H9 (cell line): ENCODE measurements around the gene IGLL5. TPM values are rescaled to one million over a fixed set of nuclear protein-coding genes. Genes with fewer than 3 reads are reported as not detected.

Experiments used
- DNase-seq: peaks from one replicate; pipeline ENCODE4 v3.0.0-alpha.2; 2017
- H2AFZ ChIP-seq: one replicate; pipeline ENCODE4 v1.6.1; 2013; ENCODE audit warnings: mild to moderate bottlenecking, low read length, control low read depth, moderate library complexity
- H2AK5ac ChIP-seq: 2 replicates; pipeline ENCODE4 v1.6.1; 2013; ENCODE audit warnings: low read length, control low read depth, mixed read lengths; ENCODE audit not compliant: insufficient read length
- H2BK120ac ChIP-seq: one replicate; pipeline ENCODE4 v1.6.1; 2013; ENCODE audit warnings: low read depth, mild to moderate bottlenecking, low read length, control low read depth, inconsistent platforms; ENCODE audit not compliant: poor library complexity, severe bottlenecking
- H2BK12ac ChIP-seq: 2 replicates; pipeline ENCODE4 v1.6.1; 2013; ENCODE audit warnings: low read length, control low read depth, mixed read lengths, low read depth; ENCODE audit not compliant: insufficient read length
- H2BK15ac ChIP-seq: 2 replicates; pipeline ENCODE4 v1.6.1; 2013; ENCODE audit warnings: low read depth, low read length, control low read depth
- H2BK20ac ChIP-seq: one replicate; pipeline ENCODE4 v1.6.1; 2013; ENCODE audit warnings: low read depth, mild to moderate bottlenecking, low read length, control low read depth, inconsistent platforms; ENCODE audit not compliant: poor library complexity, severe bottlenecking
- H2BK5ac ChIP-seq: 2 replicates; pipeline ENCODE4 v1.6.1; 2013; ENCODE audit warnings: low read length, control low read depth, mixed read lengths; ENCODE audit not compliant: insufficient read length
- H3K14ac ChIP-seq: 2 replicates; pipeline ENCODE4 v1.6.1; 2013; ENCODE audit warnings: low read length, control low read depth; ENCODE audit not compliant: insufficient read depth
- H3K18ac ChIP-seq: 2 replicates; pipeline ENCODE4 v1.6.1; 2013; ENCODE audit warnings: low read depth, mild to moderate bottlenecking, mixed read lengths, low read length, control low read depth; ENCODE audit not compliant: insufficient read length
- H3K23ac ChIP-seq: 2 replicates; pipeline ENCODE4 v1.6.1; 2013; ENCODE audit warnings: low read length, control low read depth, mixed read lengths, low read depth; ENCODE audit not compliant: insufficient read length
- H3K23me2 ChIP-seq: 2 replicates; pipeline ENCODE4 v1.6.1; 2013; ENCODE audit warnings: low read depth, mild to moderate bottlenecking, mixed read lengths, low read length, control low read depth; ENCODE audit not compliant: insufficient read length, poor library complexity, severe bottlenecking
- H3K27ac ChIP-seq: 2 replicates; pipeline ENCODE4 v1.5.1; 2013; ENCODE audit warnings: low read length, control low read depth, mixed read lengths, low read depth; ENCODE audit not compliant: insufficient read length
- H3K27me3 ChIP-seq: 2 replicates; pipeline ENCODE4 v1.6.1; 2013; ENCODE audit warnings: low read length, control low read depth, inconsistent platforms; ENCODE audit not compliant: insufficient read depth
- H3K4ac ChIP-seq: 2 replicates; pipeline ENCODE4 v1.6.1; 2013; ENCODE audit warnings: low read depth, mild to moderate bottlenecking, control low read depth, inconsistent platforms, low read length, moderate library complexity
- H3K4me1 ChIP-seq: 2 replicates; pipeline ENCODE4 v1.6.1; 2013; ENCODE audit warnings: low read length, control low read depth, inconsistent platforms; ENCODE audit not compliant: insufficient read depth
- H3K4me2 ChIP-seq: 2 replicates; pipeline ENCODE4 v1.6.1; 2013; ENCODE audit warnings: low read length, control low read depth, mixed read lengths; ENCODE audit not compliant: insufficient read length, insufficient read depth
- H3K56ac ChIP-seq: 2 replicates; pipeline ENCODE4 v1.6.1; 2013; ENCODE audit warnings: low read depth, mild to moderate bottlenecking, mixed read lengths, low read length, control low read depth; ENCODE audit not compliant: insufficient read length
- H3K79me1 ChIP-seq: 2 replicates; pipeline ENCODE4 v1.6.1; 2013; ENCODE audit warnings: low read depth, mild to moderate bottlenecking, moderate library complexity, low read length, control low read depth, inconsistent platforms; ENCODE audit not compliant: insufficient read depth, poor library complexity, severe bottlenecking
- H3K79me2 ChIP-seq: 2 replicates; pipeline ENCODE4 v1.6.1; 2013; ENCODE audit warnings: low read length, control low read depth, inconsistent platforms; ENCODE audit not compliant: insufficient read depth
- H3K9ac ChIP-seq: 2 replicates; pipeline ENCODE4 v1.6.1; 2013; ENCODE audit warnings: low read length, control low read depth, mixed read lengths; ENCODE audit not compliant: insufficient read length; ENCODE audit errors: extremely low read depth
- H3K9me3 ChIP-seq: one replicate; pipeline ENCODE4 v1.6.1; 2013; ENCODE audit warnings: low read depth, low read length, inconsistent platforms; ENCODE audit not compliant: control insufficient read depth
- H3T11ph ChIP-seq: one replicate; pipeline ENCODE4 v1.6.1; 2013; ENCODE audit warnings: mild to moderate bottlenecking, low read length, control low read depth, inconsistent platforms
- H4K20me1 ChIP-seq: one replicate; pipeline ENCODE4 v1.6.1; 2013; ENCODE audit not compliant: control insufficient read depth, insufficient read length, insufficient read depth
- H4K5ac ChIP-seq: 2 replicates; pipeline ENCODE4 v1.6.1; 2013; ENCODE audit warnings: low read depth, mild to moderate bottlenecking, mixed read lengths, low read length, control low read depth; ENCODE audit not compliant: insufficient read length
- H4K8ac ChIP-seq: replicated peaks from 2 replicates; pipeline ENCODE4 v1.6.1; 2013; ENCODE audit warnings: low read length, control low read depth, mixed read lengths, low read depth; ENCODE audit not compliant: insufficient read length
- H4K91ac ChIP-seq: 2 replicates; pipeline ENCODE4 v1.6.1; 2013; ENCODE audit warnings: low read depth, mild to moderate bottlenecking, moderate library complexity, mixed read lengths, low read length, control low read depth; ENCODE audit not compliant: insufficient read length
- H3K27ac Mint-ChIP-seq, 3 experiments: 2 replicates in 2 of 3; 3 replicates in 1 of 3; pipeline ENCODE4 v1.8.0; 2020 to 2021; ENCODE audit warnings: mixed read lengths in 3 of 3, mild to moderate bottlenecking in 1 of 3, moderate library complexity in 1 of 3
- H3K27me3 Mint-ChIP-seq: 2 replicates; pipeline ENCODE4 v1.8.0; 2021; ENCODE audit warnings: low read depth, mild to moderate bottlenecking, moderate library complexity, mixed read lengths
- H3K36me3 Mint-ChIP-seq, 3 experiments: 2 replicates in 2 of 3; 3 replicates in 1 of 3; pipeline ENCODE4 v1.8.0; 2020 to 2021; ENCODE audit warnings: low read depth in 3 of 3, mixed read lengths in 3 of 3; ENCODE audit not compliant: insufficient read depth in 1 of 3
- H3K4me1 Mint-ChIP-seq, 2 experiments: 2 replicates each; pipeline ENCODE4 v1.8.0; 2020; ENCODE audit warnings: mixed read lengths in 2 of 2
- H3K4me3 Mint-ChIP-seq, 2 experiments: 2 replicates in 1 of 2; 3 replicates in 1 of 2; pipeline ENCODE4 v1.8.0; 2020 to 2021; ENCODE audit warnings: mild to moderate bottlenecking in 2 of 2, mixed read lengths in 2 of 2, moderate library complexity in 1 of 2
- H3K9me3 Mint-ChIP-seq, 2 experiments: 2 replicates in 1 of 2; 3 replicates in 1 of 2; pipeline ENCODE4 v1.8.0; 2020; ENCODE audit warnings: mild to moderate bottlenecking in 2 of 2, mixed read lengths in 2 of 2, moderate library complexity in 1 of 2
- CTCF ChIP-seq: fragments of 200-600 bp; sonication (generic); conservative IDR thresholded peaks from 3 replicates; pipeline ENCODE4 v1.8.0; 2021; ENCODE audit warnings: antibody characterized with exemption, mild to moderate bottlenecking
- WGBS: extraction: QIAGEN DNeasy Blood & Tissue Kit; methylation state at CpG from one replicate; pipeline ENCODE4 v1.1.7; 2013; ENCODE audit warnings: missing lambda C conversion rate, low lambda C conversion rate, mixed read lengths; ENCODE audit not compliant: insufficient read length; ENCODE audit errors: extremely low coverage; 5-methylcytosine and 5-hydroxymethylcytosine counted together
- total RNA-seq: library from RNA; stranded (reverse); gene quantifications from 2 replicates; pipeline ENCODE4 v1.2.1, GENCODE V29; 2021

IGLL5 gene
- total RNA-seq, 1 experiment from 2014 or later: not detected

GRCh38 chr22:22914726-22915669 lies 27.4 kb downstream of the IGLL5 start:
- no peak overlapping the region for H3K23ac ChIP-seq
- H2BK12ac ChIP-seq: no peak overlapping the region
- H3K9me3 Mint-ChIP-seq: peaks cover 0 to 3% of the 10 kb centered on the region in 2 experiments; a peak in 2 of 5 replicates
- no peak for DNase-seq
- H3K4me1 ChIP-seq: no peaks in the 10 kb centered on the region
- no peak overlapping the region for H2AK5ac ChIP-seq
- H3K9me3 ChIP-seq: no peaks in the 10 kb centered on the region
- H4K5ac ChIP-seq: no peak overlapping the region
- no peak overlapping the region; a peak in 1 of 7 replicates for H3K27ac Mint-ChIP-seq
- no peak overlapping the region for H2AFZ ChIP-seq
- no peak overlapping the region for H3T11ph ChIP-seq
- no peak overlapping the region for H3K56ac ChIP-seq
- no peaks in the 10 kb centered on the region for H3K79me2 ChIP-seq
- H2BK15ac ChIP-seq: no peak overlapping the region
- H3K4me1 Mint-ChIP-seq: no peaks in the 10 kb centered on the region
- no peaks in the 10 kb centered on the region for H3K36me3 Mint-ChIP-seq
- no peak overlapping the region for H2BK5ac ChIP-seq
- no peak overlapping the region for H3K18ac ChIP-seq
- H3K27ac ChIP-seq: no peak overlapping the region
- H3K4ac ChIP-seq: no peak overlapping the region
- no peak overlapping the region for H2BK20ac ChIP-seq
- no peak overlapping the region for H4K8ac ChIP-seq
- no peak overlapping the region for H3K4me3 Mint-ChIP-seq
- H3K79me1 ChIP-seq: no peaks in the 10 kb centered on the region
- H3K27me3 ChIP-seq: peaks cover 8% of the 10 kb centered on the region; the same call in 1 of the 2 replicates
- H3K9ac ChIP-seq: no peak overlapping the region
- no peak overlapping the region for H2BK120ac ChIP-seq
- H3K27me3 Mint-ChIP-seq: peaks cover 100% of the 10 kb centered on the region
- no CpG with 5 or more reads among the region's 11 CpGs for WGBS
- TF ChIP-seq CTCF: no peak
- no peak overlapping the region for H3K14ac ChIP-seq
- H4K91ac ChIP-seq: no peak overlapping the region
- no peaks in the 10 kb centered on the region for H4K20me1 ChIP-seq
- no peaks in the 10 kb centered on the region for H3K23me2 ChIP-seq
- H3K4me2 ChIP-seq: no peak overlapping the region
